ENCODE measurements around the gene BRCA1.
"Not testable (repeated sequence)": the region's sequence is repeated elsewhere in the genome, so short reads cannot be mapped to it uniquely, and the experiment has no call there.

Gene BRCA1

DNA sequence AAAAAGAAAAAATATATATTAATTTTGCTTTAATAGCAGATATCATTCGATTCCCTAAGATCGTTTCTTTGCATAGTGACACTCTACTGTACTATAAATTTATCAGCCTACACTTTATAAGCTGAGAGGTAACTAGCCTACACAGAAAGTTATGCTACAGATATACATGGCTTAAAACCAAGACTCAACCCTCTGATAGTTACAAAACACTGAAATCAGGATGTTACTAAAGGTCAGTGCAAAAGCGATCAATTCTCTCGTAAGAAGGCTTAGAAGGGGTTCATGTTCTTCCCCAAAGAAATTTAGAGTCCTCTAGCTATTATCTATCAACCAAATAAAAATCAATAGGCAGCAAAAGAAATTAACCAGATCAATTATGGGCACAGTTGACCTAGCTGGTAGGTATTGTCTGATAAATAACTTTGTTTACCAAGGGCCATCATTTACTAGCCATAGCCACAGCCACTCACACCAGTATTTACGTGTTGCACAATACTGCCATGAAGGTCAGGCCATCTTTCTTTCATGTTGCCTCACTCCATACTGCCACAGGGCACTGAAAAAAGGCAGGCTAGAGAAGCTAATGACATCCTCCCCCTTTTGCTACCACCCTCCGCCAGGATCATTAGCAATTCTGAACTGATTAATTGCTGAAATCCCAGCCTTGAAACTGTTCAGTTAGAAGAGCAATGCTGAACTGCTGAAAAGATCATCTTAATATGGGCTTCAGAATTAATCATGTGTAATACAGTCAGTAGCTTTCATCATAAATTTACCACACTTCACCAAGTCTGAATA lies 56.4 kb downstream of the BRCA1 start:
- no peak for DNase-seq

DNA sequence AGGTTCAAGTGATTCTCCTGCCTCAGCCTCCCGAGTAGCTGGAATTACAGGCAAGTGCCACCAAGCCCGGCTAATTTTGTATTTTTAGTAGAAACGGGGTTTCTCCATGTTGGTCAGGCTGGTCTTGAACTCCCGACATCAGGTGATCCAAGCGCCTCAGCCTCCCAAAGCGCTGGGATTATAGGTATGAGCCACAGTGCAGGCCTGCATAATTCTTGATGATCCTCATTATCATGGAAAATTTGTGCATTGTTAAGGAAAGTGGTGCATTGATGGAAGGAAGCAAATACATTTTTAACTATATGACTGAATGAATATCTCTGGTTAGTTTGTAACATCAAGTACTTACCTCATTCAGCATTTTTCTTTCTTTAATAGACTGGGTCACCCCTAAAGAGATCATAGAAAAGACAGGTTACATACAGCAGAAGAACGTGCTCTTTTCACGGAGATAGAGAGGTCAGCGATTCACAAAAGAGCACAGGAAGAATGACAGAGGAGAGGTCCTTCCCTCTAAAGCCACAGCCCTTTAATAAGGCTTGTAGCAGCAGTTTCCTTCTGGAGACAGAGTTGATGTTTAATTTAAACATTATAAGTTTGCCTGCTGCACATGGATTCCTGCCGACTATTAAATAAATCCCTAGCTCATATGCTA lies 62.1 kb downstream of the BRCA1 start:
- no peak for DNase-seq

DNA sequence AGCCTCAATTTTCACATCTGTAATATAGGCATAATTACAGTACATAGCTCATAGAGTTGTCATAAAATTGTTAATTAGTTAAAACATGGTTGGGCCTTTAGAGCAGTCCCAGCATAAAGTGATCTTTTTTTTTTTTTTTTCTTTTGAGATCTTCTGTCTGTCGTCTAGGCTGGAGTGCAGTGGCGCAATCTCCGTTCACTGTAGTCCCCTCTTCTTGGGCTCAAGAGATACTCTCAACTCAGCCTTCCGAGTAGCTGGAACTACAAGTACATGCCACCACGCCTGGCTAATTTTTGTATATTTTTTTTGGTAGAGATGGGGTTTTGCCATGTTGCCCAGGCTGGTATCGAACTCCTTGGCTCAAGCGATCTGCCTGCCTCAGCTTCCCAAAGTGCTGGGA lies 69.1 kb downstream of the BRCA1 start:
- DNase-seq: no peak

DNA sequence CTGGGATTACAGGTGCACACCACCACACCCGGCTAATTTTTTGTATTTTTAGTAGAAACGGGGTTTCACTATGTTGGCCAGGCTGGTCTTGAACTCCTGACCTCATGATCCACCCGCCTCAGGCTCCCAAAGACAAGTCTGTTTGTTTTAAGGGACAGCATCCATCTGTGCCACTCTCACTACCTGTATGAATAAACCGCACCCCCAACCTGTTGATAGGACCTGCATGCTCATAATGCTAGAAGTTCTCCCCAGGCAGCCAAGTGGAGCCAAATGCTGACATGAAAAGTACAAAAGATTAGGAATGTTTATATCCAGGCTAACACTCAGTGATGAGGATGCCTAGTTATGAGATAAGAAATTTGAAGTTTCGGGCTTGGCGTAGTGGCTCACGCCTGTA lies 72.2 kb downstream of the BRCA1 start:
- DNase-seq: not testable (repeated sequence)

DNA sequence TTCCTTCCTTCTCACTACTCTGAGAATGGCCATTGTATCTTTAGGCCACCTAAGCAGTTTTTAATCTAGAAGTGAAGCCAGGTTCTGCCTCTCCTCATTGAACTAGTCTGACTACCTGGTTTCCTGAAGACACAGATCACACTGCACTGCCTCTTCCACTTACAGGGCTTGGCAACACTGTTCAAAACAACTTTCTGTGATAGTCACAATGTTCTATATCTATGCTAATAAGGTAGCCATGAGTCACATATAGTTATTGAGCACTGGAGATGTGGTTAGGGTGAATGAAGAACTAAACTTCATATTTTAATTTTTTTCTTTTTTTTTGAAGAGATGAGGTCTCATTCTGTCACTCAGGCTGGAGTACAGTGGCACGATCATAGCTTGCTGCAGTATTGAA lies 73.2 kb downstream of the BRCA1 start:
- DNase-seq: no peak

DNA sequence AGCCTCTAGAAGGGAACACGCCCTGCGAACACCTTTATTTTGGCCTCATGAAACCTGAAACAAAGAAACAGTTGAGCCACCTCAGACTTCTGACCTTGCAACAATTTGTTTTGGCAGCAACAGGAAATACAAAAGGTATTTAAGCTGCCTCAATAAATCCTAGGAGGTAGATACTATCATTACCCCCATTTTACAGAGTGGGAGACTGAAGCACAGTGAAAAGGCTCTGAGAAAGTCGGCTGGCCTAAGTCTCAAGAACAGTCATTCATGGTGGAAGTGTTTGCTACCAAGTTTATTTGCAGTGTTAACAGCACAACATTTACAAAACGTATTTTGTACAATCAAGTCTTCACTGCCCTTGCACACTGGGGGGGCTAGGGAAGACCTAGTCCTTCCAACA lies 81.1 kb downstream of the BRCA1 start:
- no peak for DNase-seq

DNA sequence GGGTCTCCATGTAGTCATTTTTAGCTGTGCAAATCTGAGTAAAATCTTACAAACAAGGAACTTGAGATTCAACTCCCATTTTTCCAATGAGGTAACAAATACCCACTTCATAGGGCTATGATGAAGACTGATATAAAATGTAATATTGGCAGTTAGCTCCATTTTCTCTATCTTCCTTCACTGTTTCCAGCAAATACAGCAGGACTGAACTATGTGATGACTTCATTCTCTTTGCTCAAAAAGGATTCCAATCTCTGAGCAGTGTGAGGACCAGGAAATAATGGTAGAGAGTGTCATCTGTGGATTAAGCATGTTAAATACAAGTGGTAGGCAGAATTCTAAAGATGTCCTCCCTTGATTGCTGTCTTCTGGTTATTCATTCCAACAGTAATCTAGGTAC lies 81.9 kb downstream of the BRCA1 start:
- DNase-seq: no peak

DNA sequence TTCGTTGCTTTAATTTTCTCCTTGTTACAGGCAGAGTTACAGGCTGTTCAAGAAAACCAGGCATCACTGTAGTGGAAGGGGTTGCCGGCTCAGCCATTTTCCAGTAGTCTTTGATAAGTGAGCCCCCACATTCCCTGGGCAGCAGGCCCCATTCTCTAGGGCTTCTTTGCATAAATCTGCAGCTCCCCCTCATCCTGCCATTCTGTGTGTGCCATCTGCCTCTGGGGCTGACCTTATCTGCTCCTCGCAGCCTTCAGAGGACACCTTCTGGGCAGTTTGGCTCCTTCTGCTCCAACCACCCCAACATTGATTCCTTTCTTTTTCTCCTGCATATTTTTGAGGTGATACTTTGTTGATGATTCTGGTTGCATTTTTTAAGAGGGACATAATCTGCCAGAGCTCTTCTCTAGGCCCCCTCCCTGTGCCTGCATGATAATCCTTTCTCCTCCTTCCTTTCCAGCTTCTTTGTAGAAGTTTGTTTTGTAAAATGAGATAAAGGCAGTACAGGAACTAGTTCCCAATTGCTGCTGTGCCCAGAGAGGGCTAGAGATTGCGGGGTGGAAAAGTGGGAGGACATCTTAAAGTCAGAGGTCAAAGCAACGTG lies 83.0 kb downstream of the BRCA1 start:
- no peak for DNase-seq

DNA sequence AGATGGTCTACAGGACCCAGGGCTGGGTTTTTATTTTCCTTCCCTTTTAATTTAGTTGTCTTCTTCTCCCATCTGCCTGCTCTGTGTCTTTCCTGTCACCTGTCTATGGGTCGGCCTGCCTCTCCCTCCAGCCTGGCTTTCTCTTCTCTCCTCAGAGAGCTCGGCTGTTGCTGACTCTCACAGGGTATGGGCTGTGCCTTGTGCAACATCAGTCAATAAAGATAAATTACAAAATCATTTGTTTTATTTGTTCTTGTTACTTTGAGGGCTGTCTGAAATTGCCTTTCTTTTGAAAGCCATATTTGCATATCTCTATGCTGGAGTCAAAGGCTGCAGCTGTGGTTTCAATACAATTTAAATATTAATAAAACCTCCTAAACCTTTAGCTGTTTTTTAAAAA lies 84.5 kb downstream of the BRCA1 start:
- DNase-seq: no peak

DNA sequence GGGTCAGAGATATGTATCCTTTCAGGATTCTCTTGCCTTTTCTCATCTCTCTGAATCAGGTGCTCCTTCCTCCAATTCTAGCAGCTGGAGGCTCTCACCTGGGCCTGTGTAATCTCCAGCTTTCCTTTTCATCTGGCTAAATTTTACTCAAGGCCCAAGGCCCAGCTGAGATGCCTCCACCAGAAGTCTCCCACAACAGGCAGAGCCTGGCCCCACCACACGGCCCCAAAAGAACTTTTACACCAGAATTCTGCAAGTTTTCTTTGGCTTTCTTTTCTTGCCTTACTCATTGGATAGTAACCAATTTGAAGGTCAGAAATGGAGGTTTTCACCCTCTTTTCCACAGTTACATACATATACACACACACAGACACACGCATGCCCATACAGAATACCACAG lies 85.5 kb downstream of the BRCA1 start:
- DNase-seq: no peak

DNA sequence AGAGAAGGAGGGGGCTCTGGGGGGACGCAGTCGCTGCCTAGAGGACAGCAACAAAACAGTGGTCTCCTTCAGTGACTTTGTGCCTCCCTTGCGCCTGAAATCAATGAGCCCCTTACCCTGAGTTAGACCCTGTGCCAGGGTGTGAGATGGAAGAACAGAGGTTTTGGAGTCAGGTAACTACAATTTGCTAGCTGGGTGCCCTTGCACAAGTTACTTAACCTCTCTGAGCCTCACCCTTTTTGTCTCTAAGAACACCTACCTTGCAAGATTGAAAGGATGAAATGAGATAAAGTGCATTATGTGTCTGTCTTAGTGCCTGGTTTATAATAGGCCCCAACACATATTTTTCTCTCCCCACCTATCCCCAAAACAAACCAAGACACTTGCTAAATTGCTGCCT lies 90.3 kb downstream of the BRCA1 start:
- DNase-seq: no peak

DNA sequence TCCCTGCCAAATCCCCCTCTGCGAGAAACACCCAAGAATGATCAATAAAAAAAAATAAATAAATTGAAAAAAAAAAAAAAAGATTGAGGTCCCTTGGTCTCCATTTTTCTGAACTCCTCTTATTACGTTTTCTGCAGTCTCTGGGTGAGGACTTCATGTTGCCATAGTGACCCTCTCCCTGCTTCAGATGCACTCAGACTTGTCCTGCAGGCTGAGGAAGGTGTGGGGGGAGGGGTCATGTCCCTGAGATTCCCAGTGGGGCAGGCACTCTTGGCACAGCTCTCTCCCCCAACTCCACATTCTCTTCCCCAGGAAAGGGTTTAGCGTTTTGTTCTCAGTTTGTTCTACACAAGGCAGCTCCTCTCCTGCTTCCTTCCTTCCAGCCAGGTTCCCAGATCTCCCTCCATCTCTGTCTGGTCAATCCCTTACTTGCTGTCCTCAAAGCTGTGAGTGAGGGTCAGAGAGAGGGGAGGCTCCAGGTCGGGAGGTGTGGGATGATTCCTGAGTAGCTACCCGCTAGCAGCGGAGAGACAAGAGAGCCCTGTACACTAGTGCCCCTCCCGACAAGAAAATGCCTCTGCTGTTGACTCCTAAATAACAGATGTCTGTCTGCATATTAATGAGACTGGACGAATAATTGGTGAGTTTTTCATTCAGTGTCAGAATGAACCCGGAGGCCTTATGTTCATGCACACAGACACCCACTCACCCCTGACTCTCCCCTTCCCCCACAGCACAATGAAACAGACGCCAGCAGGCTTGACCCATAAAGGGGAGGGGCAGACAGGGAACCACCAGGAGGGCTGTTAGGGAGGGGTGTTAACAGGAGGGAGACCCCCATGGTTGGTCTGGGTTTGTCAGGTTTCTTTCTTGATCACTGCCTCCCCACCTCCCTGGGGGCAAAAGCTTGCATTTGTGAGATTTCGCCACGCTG lies 90.9 kb downstream of the BRCA1 start:
- DNase-seq: no peak

DNA sequence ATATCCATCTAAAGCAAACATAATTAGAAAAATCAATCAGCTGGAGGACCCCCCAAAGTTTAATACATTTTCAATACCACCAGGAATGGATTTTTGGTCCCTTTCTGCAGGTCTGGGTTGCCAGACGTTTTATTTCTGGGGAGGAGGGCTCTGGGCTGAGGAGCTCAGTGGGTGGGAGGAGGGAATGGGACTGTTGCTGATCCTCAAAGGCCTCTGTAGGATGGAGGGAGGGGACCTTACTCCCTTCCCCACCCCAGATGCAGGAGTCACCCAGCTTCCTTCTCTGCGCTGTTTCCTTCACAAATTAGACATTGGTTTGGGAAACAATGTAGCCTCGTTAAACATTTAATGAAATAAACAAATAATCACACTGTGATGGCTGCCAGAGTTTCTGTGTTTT lies 93.5 kb downstream of the BRCA1 start:
- DNase-seq: no peak

DNA sequence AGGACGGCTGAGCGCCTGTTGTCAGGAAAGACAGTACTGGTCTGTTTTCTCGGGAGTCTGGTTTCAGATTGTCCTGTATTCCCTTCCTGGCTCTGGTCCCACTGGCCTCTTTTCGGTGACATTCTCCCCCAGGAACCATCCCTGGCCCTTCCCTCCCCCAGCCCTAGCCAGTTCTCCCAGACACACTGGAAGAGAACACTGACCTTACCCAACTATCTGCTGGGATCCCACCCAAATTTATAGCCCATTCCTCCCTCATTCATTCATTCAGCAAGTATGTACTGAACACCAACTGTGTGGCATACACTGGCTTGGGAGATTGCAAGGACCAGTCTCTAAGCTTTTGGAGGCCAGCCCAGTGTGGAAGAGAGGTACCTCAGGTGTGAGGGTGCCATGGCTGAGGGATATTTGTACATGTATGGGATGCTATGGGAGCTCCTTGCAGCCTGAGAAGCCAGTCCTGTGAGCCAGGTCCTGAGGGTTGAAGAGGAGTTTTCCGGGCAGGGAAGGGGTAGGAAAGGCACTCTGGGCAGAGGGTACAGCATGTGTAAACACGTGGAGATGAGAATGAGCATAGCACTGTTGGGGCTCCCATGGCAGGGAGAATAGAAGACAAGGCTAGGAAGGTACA lies 94.9 kb downstream of the BRCA1 start:
- DNase-seq: no peak

DNA sequence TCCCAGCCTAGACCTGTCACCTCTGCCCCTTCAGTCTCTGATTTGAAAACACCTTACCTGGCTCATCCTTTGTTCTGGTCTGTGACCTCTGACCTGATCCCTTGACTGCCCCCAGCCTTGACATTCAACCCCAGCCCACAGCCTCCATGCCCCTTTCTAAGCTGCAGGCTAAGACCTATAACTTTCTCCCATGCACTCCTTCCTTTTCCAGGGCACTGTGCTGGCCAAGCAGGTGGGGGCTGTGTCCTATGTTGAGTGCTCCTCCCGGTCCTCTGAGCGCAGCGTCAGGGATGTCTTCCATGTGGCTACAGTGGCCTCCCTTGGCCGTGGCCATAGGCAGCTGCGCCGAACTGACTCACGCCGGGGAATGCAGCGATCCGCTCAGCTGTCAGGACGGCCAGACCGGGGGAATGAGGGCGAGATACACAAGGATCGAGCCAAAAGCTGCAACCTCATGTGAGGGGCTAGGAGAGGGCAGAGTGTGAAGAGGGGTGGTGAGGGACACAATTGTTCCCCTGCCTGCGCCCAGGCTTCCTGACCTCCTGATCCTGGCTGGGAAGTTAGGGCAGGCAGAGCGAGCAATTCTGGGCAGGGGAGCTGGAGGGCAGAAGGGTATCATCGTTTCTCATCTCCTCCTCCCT lies 96.8 kb downstream of the BRCA1 start:
- no peak for DNase-seq

DNA sequence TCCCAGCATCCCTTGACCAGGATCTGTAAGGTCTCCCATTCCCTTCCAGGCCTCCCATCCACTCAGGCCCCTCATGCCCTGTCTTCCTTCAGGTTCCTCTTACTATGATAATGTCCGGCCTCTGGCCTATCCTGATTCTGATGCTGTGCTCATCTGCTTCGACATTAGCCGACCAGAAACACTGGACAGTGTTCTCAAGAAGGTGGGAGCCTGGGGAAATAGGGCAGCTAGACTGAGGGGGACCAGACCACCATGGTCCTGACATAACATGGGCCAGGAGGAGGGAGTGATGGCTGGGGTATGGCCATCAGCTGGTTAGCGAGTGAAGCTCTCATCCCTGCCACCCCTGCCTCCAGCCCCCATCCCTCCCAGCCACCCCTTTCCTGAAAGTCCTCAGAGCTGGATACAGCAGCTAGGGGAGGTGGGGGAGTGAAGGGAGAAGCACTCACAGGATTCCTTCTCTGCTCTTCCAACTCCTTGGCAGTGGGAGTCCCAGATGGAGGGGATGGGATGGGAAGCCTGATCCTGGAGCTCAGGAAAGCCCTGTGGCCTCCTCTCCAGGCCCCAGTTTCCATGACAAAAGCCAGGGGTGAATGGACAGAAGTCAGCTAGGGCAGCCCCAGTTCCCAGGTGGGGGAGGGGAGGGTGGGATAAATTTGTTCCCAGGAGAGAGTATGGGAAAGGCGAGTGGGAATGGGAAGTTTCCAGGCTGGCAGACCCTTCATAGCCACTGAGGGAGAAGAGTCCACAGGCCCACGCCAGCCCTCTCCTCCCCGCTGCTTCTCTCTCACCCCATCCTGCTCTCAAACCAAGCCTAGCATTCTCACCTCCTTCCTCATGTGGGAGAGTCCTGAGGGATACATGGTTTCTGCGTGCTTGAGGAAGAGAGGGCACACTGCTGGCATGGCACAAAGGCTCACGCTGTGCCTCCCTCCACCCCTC lies 97.8 kb downstream of the BRCA1 start:
- no peak for DNase-seq

DNA sequence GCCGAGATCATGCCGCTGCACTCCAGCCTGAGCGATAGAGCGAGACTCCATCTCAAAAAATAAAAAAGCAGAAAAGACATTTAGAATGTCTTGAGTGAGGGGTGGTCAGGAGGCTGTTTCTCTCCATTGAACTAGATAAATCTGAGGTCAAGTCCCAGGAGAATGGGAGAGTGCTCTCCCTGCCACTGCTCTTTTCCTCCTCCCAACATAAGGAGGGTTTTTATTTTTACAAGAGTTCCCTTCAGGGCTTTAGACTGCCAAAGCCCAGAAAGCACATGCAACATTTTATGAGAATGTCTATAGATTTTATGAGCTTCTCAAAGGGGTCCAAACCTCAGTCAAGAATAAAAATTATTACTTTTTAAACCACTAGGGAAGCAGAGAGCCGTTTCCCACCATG lies 98.6 kb downstream of the BRCA1 start:
- no peak for DNase-seq

DNA sequence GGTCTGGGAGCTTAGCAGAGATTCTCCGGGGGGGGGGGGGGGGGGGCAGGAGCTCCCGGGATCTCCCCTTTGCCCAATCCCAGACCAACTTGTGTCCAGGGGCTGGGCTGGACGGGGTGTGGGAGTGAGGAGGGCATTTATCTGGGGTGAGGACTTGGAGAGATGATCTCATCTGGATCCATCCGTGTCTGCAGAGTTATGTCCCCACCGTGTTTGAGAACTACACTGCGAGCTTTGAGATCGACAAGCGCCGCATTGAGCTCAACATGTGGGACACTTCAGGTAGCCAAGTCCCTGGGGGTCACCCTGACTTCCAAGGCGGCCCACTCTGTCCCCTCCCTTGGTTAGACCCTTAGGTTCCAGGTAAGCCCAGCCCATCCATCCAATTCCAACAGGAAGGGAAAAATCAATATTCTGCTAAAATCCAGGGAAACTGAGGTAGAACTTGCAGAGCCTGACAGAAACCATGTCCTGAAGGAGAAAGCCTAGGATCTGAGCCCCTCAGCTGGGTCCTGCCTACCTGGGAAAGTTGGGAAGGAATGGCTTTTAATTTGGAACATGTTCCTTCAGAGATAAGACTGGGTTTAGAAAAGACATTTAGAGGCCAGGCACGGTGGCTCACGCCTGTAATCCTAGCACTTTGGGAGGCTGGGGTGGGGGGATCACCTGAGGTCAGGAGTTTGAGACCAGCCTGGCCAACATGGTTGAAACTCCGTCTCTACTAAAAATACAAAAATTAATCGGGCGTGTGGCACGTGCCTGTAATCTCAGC lies 99.2 kb downstream of the BRCA1 start:
- DNase-seq: no peak

DNA sequence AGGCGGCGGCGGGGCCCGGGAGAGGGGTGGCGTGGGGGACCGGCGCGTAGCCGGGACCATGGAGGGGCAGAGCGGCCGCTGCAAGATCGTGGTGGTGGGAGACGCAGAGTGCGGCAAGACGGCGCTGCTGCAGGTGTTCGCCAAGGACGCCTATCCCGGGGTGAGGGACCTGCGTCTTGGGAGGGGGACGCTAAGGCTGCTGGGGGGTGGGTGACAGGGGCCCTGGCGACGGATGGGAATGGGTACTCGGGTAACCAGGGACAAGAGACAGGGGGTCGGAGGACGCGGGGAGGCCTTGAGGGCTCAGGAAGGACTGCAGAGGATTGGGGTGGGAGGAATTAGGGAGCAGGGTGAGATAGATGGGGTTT lies 99.9 kb downstream of the BRCA1 start:
- no peak for DNase-seq

Measured in RPMI8226 (cell line).